ENCODE data around the gene LRTM2. TPM values are rescaled to one million over a fixed set of nuclear protein-coding genes. Genes with fewer than 3 reads are reported as not detected.

Gene LRTM2
- total RNA-seq, 1 experiment from 2014 or later: not detected

GRCh38 chr12:1812650-1813302 is 7.6 kb upstream of the LRTM2 start:
- Histone ChIP-seq H3K27me3 (ENCODE audit: insufficient read depth, low read depth) (peaks cover 88% of the 10 kb centered on the region), H3K9me2 (ENCODE audit: insufficient read depth) (no peaks in the 10 kb centered on the region), H3F3A (ENCODE audit: insufficient read depth, low read depth) (no peaks in the 10 kb centered on the region), H3K9me3 (ENCODE audit: insufficient read depth, low read depth) (no peaks in the 10 kb centered on the region), H3K4me2 (no peak overlapping the region), H3K79me2 (ENCODE audit: low read depth) (no peaks in the 10 kb centered on the region), H3K36me3 (ENCODE audit: low read depth) (no peaks in the 10 kb centered on the region), H4K20me1 (ENCODE audit: insufficient read depth) (no peaks in the 10 kb centered on the region), H2AFZ (no peak overlapping the region), H3K27ac (no peak overlapping the region), H3K4me3 (no peak overlapping the region), H3K4me1 (replicated peaks; ENCODE audit: insufficient read depth) (no peaks in the 10 kb centered on the region)
- intact Hi-C loops (cut with micrococcal nuclease; ENCODE audit: unreplicated experiment): no loop called here
- POLR2A ChIA-PET (ENCODE audit: unreplicated experiment): no interaction called here
- no TSS peak for BruUV-seq (replicated peaks)
- TF ChIP-seq EZH2 (IDR thresholded peaks at IDR 0.05; ENCODE audit: low read depth) (no peak), CTCF (conservative IDR thresholded peaks at IDR 0.05) (no peak)
- DNase-seq: no peak
- CTCF ChIA-PET: interaction anchor here (0.5 kb wide), 1 partner anchor 1271 kb away, joined by 3 read pairs; no protein-coding TSS in a partner anchor

- intact Hi-C loops (cut with micrococcal nuclease; ENCODE audit: unreplicated experiment): no loop called here
- Histone ChIP-seq H3K4me2 (no peak overlapping the region), H3F3A (ENCODE audit: insufficient read depth, low read depth) (no peaks in the 10 kb centered on the region), H3K36me3 (ENCODE audit: low read depth) (no peaks in the 10 kb centered on the region), H3K27me3 (ENCODE audit: insufficient read depth, low read depth) (peaks cover 86% of the 10 kb centered on the region), H3K4me3 (no peak overlapping the region), H3K27ac (no peak overlapping the region), H2AFZ (no peak overlapping the region), H3K9me2 (ENCODE audit: insufficient read depth) (no peaks in the 10 kb centered on the region), H3K4me1 (replicated peaks; ENCODE audit: insufficient read depth) (no peaks in the 10 kb centered on the region), H3K79me2 (ENCODE audit: low read depth) (no peaks in the 10 kb centered on the region), H4K20me1 (ENCODE audit: insufficient read depth) (no peaks in the 10 kb centered on the region), H3K9me3 (ENCODE audit: insufficient read depth, low read depth) (no peaks in the 10 kb centered on the region)
- BruUV-seq (replicated peaks): no TSS peak
- TF ChIP-seq EZH2 (IDR thresholded peaks at IDR 0.05; ENCODE audit: low read depth): no peak
- no peak for TF ChIP-seq CTCF (conservative IDR thresholded peaks at IDR 0.05)
- CTCF ChIA-PET: no interaction called here
- POLR2A ChIA-PET (ENCODE audit: unreplicated experiment): no interaction called here
- no peak for DNase-seq
Measured at GRCh38 chr12:1814266-1814665, 6.1 kb upstream of the LRTM2 start.

GRCh38 chr12:1815108-1815507 is 5.3 kb upstream of the LRTM2 start:
- no peak for TF ChIP-seq EZH2 (IDR thresholded peaks at IDR 0.05; ENCODE audit: low read depth)
- no peak for TF ChIP-seq CTCF (conservative IDR thresholded peaks at IDR 0.05)
- no peaks in the 10 kb centered on the region for H3F3A ChIP-seq (ENCODE audit: insufficient read depth, low read depth)
- H3K4me3 ChIP-seq: no peak overlapping the region
- no peaks in the 10 kb centered on the region for H3K4me1 ChIP-seq (replicated peaks; ENCODE audit: insufficient read depth)
- no TSS peak for BruUV-seq (replicated peaks)
- intact Hi-C loops (cut with micrococcal nuclease; ENCODE audit: unreplicated experiment): no loop called here
- CTCF ChIA-PET: no interaction called here
- H3K9me3 ChIP-seq (ENCODE audit: insufficient read depth, low read depth): no peaks in the 10 kb centered on the region
- no peaks in the 10 kb centered on the region for H3K9me2 ChIP-seq (ENCODE audit: insufficient read depth)
- no peak overlapping the region for H3K4me2 ChIP-seq
- peaks cover 86% of the 10 kb centered on the region for H3K27me3 ChIP-seq (ENCODE audit: insufficient read depth, low read depth)
- no peaks in the 10 kb centered on the region for H4K20me1 ChIP-seq (ENCODE audit: insufficient read depth)
- H2AFZ ChIP-seq: no peak overlapping the region
- H3K79me2 ChIP-seq (ENCODE audit: low read depth): no peaks in the 10 kb centered on the region
- H3K27ac ChIP-seq: no peak overlapping the region
- POLR2A ChIA-PET (ENCODE audit: unreplicated experiment): no interaction called here
- DNase-seq: no peak
- no peaks in the 10 kb centered on the region for H3K36me3 ChIP-seq (ENCODE audit: low read depth)

Data from PC-9 (cell line).